Natural killer cell (primary cell): ENCODE results near the gene IFNL2. TPM values are rescaled to one million over a fixed set of nuclear protein-coding genes. Genes with fewer than 3 reads are reported as not detected.

Experiments
- ATAC-seq, 3 donors: fragments of 150-1000 bp in 2 of 3; fragments of 200-7000 bp in 1 of 3; cut with Tn5 transposase; 1 replicate in 1 of 3; 2 replicates in 2 of 3; pipeline ENCODE4 v1.10.0; 2021; ENCODE audit warnings: mild to moderate bottlenecking in 2 of 3, moderate library complexity in 2 of 3
- DNase-seq, 2 donors: peaks; one replicate each; pipeline versions ENCODE4 v3.0.0 to v3.0.0-alpha.2; 2013 to 2021; ENCODE audit warnings: mixed read lengths in 1 of 2
- H3K27ac ChIP-seq: one replicate; pipeline ENCODE4 v1.5.1; 2013; ENCODE audit warnings: mild to moderate bottlenecking, low read length
- H3K27me3 ChIP-seq: one replicate; pipeline ENCODE4 v1.6.1; 2013; ENCODE audit warnings: low read length; ENCODE audit not compliant: control insufficient read depth, insufficient read depth
- H3K36me3 ChIP-seq: one replicate; pipeline ENCODE4 v1.6.1; 2013; ENCODE audit warnings: low read length; ENCODE audit not compliant: control insufficient read depth, insufficient read depth
- H3K4me1 ChIP-seq: one replicate; pipeline ENCODE4 v1.6.1; 2013; ENCODE audit warnings: low read length; ENCODE audit not compliant: control insufficient read depth, insufficient read depth
- H3K4me3 ChIP-seq: one replicate; pipeline ENCODE4 v1.5.1; 2013; ENCODE audit warnings: low read length
- H3K9me3 ChIP-seq: one replicate; pipeline ENCODE4 v1.6.1; 2013; ENCODE audit warnings: low read length; ENCODE audit not compliant: control insufficient read depth, insufficient read depth
- H3K27ac Mint-ChIP-seq, 2 donors: one replicate each; pipeline ENCODE4 v1.8.0; 2022; ENCODE audit warnings: mild to moderate bottlenecking in 2 of 2, mixed read lengths in 2 of 2, moderate library complexity in 1 of 2
- H3K27me3 Mint-ChIP-seq, 2 donors: one replicate each; pipeline ENCODE4 v1.8.0; 2022; ENCODE audit warnings: low read depth in 2 of 2, mixed read lengths in 2 of 2
- H3K36me3 Mint-ChIP-seq: one replicate; pipeline ENCODE4 v1.8.0; 2022; ENCODE audit warnings: mixed read lengths
- H3K4me1 Mint-ChIP-seq, 2 donors: one replicate each; pipeline ENCODE4 v1.8.0; 2022; ENCODE audit warnings: mixed read lengths in 2 of 2
- H3K4me3 Mint-ChIP-seq: one replicate; pipeline ENCODE4 v1.8.0; 2022; ENCODE audit warnings: mild to moderate bottlenecking, moderate library complexity, mixed read lengths
- H3K9me3 Mint-ChIP-seq, 2 donors: one replicate each; pipeline ENCODE4 v1.8.0; 2022; ENCODE audit warnings: mixed read lengths in 2 of 2
- CTCF ChIP-seq: fragments of 200-600 bp; IDR thresholded peaks from one replicate; pipeline ENCODE4 v1.8.0; 2022; ENCODE audit warnings: antibody characterized with exemption
- WGBS: methylation state at CpG from one replicate; pipeline ENCODE4 v1.1.7; 2013; ENCODE audit warnings: missing lambda C conversion rate; ENCODE audit not compliant: insufficient coverage; 5-methylcytosine and 5-hydroxymethylcytosine counted together
- intact Hi-C: fragments of 100-400 bp; cut with micrococcal nuclease; formaldehyde crosslinking; loops from one replicate; pipeline ENCODE4 v1.14.2; 2022
- total RNA-seq, 4 donors: library from RNA; stranded (reverse); fragments of 120-200 nt in 1 of 4; gene quantifications; one replicate each; pipeline versions ENCODE4 v1.2.3 to v1.2.4, GENCODE V29; 2013 to 2022

The IFNL2 gene
- total RNA-seq, 3 donors from 2014 or later (not counting 1 experiment from before 2014, with no cell fraction given) = not detected

- intact Hi-C loops = no loop called here
- H3K27me3 ChIP-seq = no peaks in the 10 kb centered on the region
- H3K27ac ChIP-seq = no peak overlapping the region
- Mint-ChIP-seq H3K9me3 (no peaks in the 10 kb centered on the region), H3K27me3 (no peaks in the 10 kb centered on the region), H3K4me1 (no peaks in the 10 kb centered on the region), H3K27ac (no peak overlapping the region), H3K4me3 (no peak overlapping the region), H3K36me3 (no peaks in the 10 kb centered on the region)
- no peaks in the 10 kb centered on the region for H3K9me3 ChIP-seq
- no peak for DNase-seq
- ATAC-seq = no peak
- no peak for TF ChIP-seq CTCF
- H3K4me3 ChIP-seq = no peak overlapping the region
- H3K36me3 ChIP-seq = no peaks in the 10 kb centered on the region
- H3K4me1 ChIP-seq = no peaks in the 10 kb centered on the region
- WGBS = 94% methylated on average over 7 of the region's 7 CpGs
Measured at GRCh38 chr19:39277598-39277997, 9.4 kb downstream of the IFNL2 start.

- WGBS = no CpG with 5 or more reads among the region's 1 CpG
- H3K9me3 ChIP-seq = no peaks in the 10 kb centered on the region
- Mint-ChIP-seq H3K9me3 (no peaks in the 10 kb centered on the region), H3K36me3 (no peaks in the 10 kb centered on the region), H3K27me3 (no peaks in the 10 kb centered on the region), H3K4me1 (no peaks in the 10 kb centered on the region), H3K4me3 (no peak overlapping the region), H3K27ac (no peak overlapping the region)
- H3K4me3 ChIP-seq = no peak overlapping the region
- no peak for ATAC-seq
- no peaks in the 10 kb centered on the region for H3K27me3 ChIP-seq
- no peak for TF ChIP-seq CTCF
- H3K36me3 ChIP-seq = no peaks in the 10 kb centered on the region
- H3K27ac ChIP-seq = no peak overlapping the region
- H3K4me1 ChIP-seq = no peaks in the 10 kb centered on the region
- DNase-seq = no peak
- intact Hi-C loops = no loop called here
Measured at GRCh38 chr19:39282021-39282420, 13.8 kb downstream of the IFNL2 start.

GRCh38 chr19:39284032-39284431 is 15.8 kb downstream of the IFNL2 start:
- ATAC-seq = no peak
- no peaks in the 10 kb centered on the region for H3K4me1 Mint-ChIP-seq
- H3K27me3 Mint-ChIP-seq = no peaks in the 10 kb centered on the region

More at GRCh38 chr19:39284032-39284431, 15.8 kb downstream of the IFNL2 start:
- Histone ChIP-seq H3K27me3 (no peaks in the 10 kb centered on the region), H3K4me1 (no peaks in the 10 kb centered on the region), H3K27ac (no peak overlapping the region), H3K36me3 (no peaks in the 10 kb centered on the region), H3K4me3 (no peak overlapping the region), H3K9me3 (no peaks in the 10 kb centered on the region)
- Mint-ChIP-seq H3K27ac (no peak overlapping the region), H3K9me3 (no peaks in the 10 kb centered on the region), H3K36me3 (no peaks in the 10 kb centered on the region), H3K4me3 (no peak overlapping the region)
- no peak for DNase-seq
- no CpG with 5 or more reads among the region's 1 CpG for WGBS
- intact Hi-C loops = no loop called here
- TF ChIP-seq CTCF = no peak
